ENCODE measurements around the gene TNNT2.

TNNT2 gene

DNA sequence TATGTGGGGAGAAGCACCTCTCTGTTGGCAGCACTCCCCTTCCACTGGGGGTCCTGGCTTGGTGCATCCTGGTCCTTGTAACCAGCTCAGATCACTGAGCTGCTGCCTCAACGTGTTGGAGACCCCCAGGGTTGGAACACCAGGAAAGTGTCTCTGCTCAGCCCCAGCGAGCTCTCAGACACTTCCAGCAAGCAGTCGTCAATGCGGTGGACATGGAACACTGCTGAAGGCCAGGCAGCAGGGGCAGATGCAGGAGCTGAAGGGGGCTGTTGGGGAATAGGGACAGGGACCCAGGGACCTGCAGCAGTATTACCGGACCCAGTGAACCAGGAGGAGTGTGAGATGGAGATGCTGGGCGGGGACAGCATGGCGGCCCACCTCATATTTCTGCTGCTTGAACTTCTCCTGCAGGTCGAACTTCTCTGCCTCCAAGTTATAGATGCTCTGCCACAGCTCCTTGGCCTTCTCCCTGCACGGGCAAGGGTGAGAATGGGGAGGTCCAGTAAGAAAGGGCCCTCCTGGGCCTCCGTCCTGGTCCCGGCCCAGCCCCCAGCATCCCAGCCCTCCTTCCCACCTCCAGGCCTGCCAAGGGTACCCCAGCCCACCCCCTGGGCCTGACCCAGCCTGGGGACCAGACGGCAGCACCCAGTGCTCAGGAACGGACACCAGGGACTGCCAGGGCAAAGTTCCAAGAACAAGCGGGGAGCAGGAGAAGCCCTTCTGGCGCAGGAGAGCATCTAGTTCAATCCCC, 16.4 kb downstream of the TNNT2 start:
- H3K9ac ChIP-seq (ENCODE audit: low read length) = no peak overlapping the region
- H3K4me2 ChIP-seq (ENCODE audit: low read length) = no peak overlapping the region
- no peak overlapping the region for H3K23ac ChIP-seq (ENCODE audit: low read length)
- H3K79me1 ChIP-seq (ENCODE audit: low read length) = no peaks in the 10 kb centered on the region
- H4K8ac ChIP-seq (ENCODE audit: low read depth, low read length) = no peak overlapping the region
- no peak overlapping the region for H3K4ac ChIP-seq (ENCODE audit: low read depth, low read length)
- no peak overlapping the region for H2BK15ac ChIP-seq (replicated peaks; ENCODE audit: low read depth)
- no peaks in the 10 kb centered on the region for H3K4me1 ChIP-seq (ENCODE audit: control insufficient read depth, low read depth, low read length)
- no peaks in the 10 kb centered on the region for H3K36me3 ChIP-seq (ENCODE audit: control insufficient read depth, insufficient read depth, low read length)
- H3K27me3 ChIP-seq (ENCODE audit: insufficient read depth, low read length, poor library complexity) = no peaks in the 10 kb centered on the region
- no peak for DNase-seq
- no peak overlapping the region for H3K18ac ChIP-seq (ENCODE audit: low read length)
- no CpG with 5 or more reads among the region's 15 CpGs for WGBS (ENCODE audit: extremely low coverage, insufficient coverage, low lambda C conversion rate)
- no peaks in the 10 kb centered on the region for H3K79me2 ChIP-seq (ENCODE audit: control insufficient read depth, insufficient read depth, low read length)
- H2BK5ac ChIP-seq (ENCODE audit: low read length) = no peak overlapping the region
- no peak overlapping the region for H4K5ac ChIP-seq (ENCODE audit: low read length)
- no peak overlapping the region for H3K27ac ChIP-seq (ENCODE audit: low read depth, low read length)
- H2AK5ac ChIP-seq (ENCODE audit: low read length) = no peak overlapping the region
- no peak overlapping the region for H3K56ac ChIP-seq (ENCODE audit: low read length)
- no peak overlapping the region for H3K4me3 ChIP-seq (ENCODE audit: low read length)
- no peak overlapping the region for H2BK120ac ChIP-seq (ENCODE audit: low read depth, low read length)

DNA sequence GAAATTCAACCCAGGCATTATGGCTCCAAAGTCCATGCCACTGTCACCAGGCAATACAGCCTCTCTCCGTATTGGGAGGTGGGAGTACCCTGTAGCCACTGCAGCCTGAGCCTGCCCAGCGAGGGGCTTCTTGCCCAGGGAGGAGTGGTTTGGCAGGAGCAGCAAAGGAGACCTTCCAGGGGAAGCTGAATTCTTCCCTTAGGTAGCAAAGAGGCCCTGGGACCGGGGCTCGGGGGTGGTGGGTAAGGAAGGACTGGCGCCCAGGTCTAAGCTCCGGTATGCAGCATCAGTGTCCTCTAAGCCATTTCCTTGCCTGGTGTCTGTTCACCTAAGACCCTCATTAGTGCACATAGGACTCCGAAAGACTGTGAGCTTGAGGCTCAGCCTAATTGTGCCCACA, 17.0 kb downstream of the TNNT2 start:
- Histone ChIP-seq H3K79me2 (ENCODE audit: control insufficient read depth, insufficient read depth, low read length) (no peaks in the 10 kb centered on the region), H3K56ac (ENCODE audit: low read length) (no peak overlapping the region), H3K18ac (ENCODE audit: low read length) (no peak overlapping the region), H3K4ac (ENCODE audit: low read depth, low read length) (no peak overlapping the region), H2BK120ac (ENCODE audit: low read depth, low read length) (no peak overlapping the region), H3K23ac (ENCODE audit: low read length) (no peak overlapping the region), H3K79me1 (ENCODE audit: low read length) (no peaks in the 10 kb centered on the region), H2AK5ac (ENCODE audit: low read length) (no peak overlapping the region), H2BK5ac (ENCODE audit: low read length) (no peak overlapping the region), H3K4me3 (ENCODE audit: low read length) (no peak overlapping the region), H3K4me1 (ENCODE audit: control insufficient read depth, low read depth, low read length) (no peaks in the 10 kb centered on the region), H3K27ac (ENCODE audit: low read depth, low read length) (no peak overlapping the region), H4K5ac (ENCODE audit: low read length) (no peak overlapping the region), H3K9ac (ENCODE audit: low read length) (no peak overlapping the region), H3K36me3 (ENCODE audit: control insufficient read depth, insufficient read depth, low read length) (no peaks in the 10 kb centered on the region), H4K8ac (ENCODE audit: low read depth, low read length) (no peak overlapping the region), H3K4me2 (ENCODE audit: low read length) (no peak overlapping the region), H2BK15ac (replicated peaks; ENCODE audit: low read depth) (no peak overlapping the region), H3K27me3 (ENCODE audit: insufficient read depth, low read length, poor library complexity) (no peaks in the 10 kb centered on the region)
- DNase-seq = no peak
- WGBS (ENCODE audit: extremely low coverage, insufficient coverage, low lambda C conversion rate) = no CpG with 5 or more reads among the region's 7 CpGs

DNA sequence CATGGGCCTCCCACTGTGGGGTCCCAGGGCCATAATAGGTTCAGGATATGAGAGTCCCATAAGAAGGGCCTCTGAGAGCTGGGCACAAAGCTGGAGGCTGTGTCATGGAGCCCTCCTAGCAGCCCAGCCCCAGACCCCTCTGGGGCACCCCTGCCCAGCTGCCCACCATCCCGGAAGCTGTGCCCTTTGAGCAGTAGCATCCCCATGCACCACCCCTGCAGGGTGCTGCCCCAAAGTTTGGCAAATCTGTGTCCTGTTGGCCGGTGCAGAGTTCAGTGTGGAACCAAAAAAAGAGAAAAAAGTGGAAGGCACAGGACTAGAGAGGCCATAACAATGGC, 17.6 kb downstream of the TNNT2 start:
- Histone ChIP-seq H3K36me3 (ENCODE audit: control insufficient read depth, insufficient read depth, low read length) (no peaks in the 10 kb centered on the region), H3K27me3 (ENCODE audit: insufficient read depth, low read length, poor library complexity) (no peaks in the 10 kb centered on the region)
- no CpG with 5 or more reads among the region's 2 CpGs for WGBS (ENCODE audit: extremely low coverage, insufficient coverage, low lambda C conversion rate)

DNA sequence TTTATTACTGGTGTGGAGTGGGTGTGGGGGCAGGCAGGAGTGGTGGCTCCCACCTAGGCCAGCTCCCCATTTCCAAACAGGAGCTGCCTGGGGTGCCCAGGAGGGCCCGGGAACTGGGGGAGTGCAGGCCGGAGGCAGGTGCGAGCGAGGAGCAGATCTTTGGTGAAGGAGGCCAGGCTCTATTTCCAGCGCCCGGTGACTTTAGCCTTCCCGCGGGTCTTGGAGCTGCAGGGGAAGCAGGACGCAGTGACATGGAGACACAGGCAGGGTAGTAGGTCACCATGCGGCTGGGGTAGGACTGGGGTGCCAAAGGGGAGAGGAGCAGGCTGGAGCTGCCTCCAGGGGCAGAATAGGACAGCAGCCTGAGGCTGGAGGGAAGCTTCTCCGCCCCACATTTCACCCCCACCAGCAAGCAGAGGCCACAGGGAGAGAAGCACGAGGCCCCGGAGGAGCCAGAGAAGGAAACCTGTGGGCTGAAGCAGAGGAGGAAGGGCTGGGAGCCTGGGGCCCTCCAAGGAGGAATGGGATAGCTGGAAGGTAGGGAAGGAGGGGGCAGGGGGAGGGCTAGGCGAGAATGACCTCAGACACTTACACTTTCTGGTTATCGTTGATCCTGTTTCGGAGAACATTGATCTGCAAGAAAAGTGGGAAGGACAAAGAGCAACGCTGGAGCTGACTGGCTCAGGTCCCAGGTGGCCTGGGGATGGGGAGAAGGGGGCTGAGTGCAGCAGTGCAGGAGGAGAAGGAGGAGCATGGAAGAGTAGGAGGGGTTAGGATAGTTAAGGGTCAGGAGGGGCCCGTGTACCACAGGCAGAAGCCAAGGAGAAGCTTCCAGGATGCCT, 18.2 kb downstream of the TNNT2 start:
- Histone ChIP-seq H2BK120ac (ENCODE audit: low read depth, low read length) (no peak overlapping the region), H3K36me3 (ENCODE audit: control insufficient read depth, insufficient read depth, low read length) (no peaks in the 10 kb centered on the region), H3K4me2 (ENCODE audit: low read length) (no peak overlapping the region), H2BK15ac (replicated peaks; ENCODE audit: low read depth) (no peak overlapping the region), H3K23ac (ENCODE audit: low read length) (no peak overlapping the region), H3K27ac (ENCODE audit: low read depth, low read length) (no peak overlapping the region), H2BK5ac (ENCODE audit: low read length) (no peak overlapping the region), H3K4ac (ENCODE audit: low read depth, low read length) (no peak overlapping the region), H3K79me2 (ENCODE audit: control insufficient read depth, insufficient read depth, low read length) (no peaks in the 10 kb centered on the region), H3K27me3 (ENCODE audit: insufficient read depth, low read length, poor library complexity) (no peaks in the 10 kb centered on the region), H2AK5ac (ENCODE audit: low read length) (no peak overlapping the region), H3K18ac (ENCODE audit: low read length) (no peak overlapping the region), H3K9ac (ENCODE audit: low read length) (no peak overlapping the region), H4K5ac (ENCODE audit: low read length) (no peak overlapping the region), H4K8ac (ENCODE audit: low read depth, low read length) (no peak overlapping the region), H3K4me3 (ENCODE audit: low read length) (no peak overlapping the region), H3K4me1 (ENCODE audit: control insufficient read depth, low read depth, low read length) (no peaks in the 10 kb centered on the region), H3K56ac (ENCODE audit: low read length) (no peak overlapping the region), H3K79me1 (ENCODE audit: low read length) (no peaks in the 10 kb centered on the region)
- DNase-seq = peak; percentile 51
- WGBS (ENCODE audit: extremely low coverage, insufficient coverage, low lambda C conversion rate) = no CpG with 5 or more reads among the region's 18 CpGs

More for the DNA sequence above, 17.6 kb downstream of the TNNT2 start:
- Histone ChIP-seq H2BK5ac (ENCODE audit: low read length) (no peak overlapping the region), H4K8ac (ENCODE audit: low read depth, low read length) (no peak overlapping the region), H3K23ac (ENCODE audit: low read length) (no peak overlapping the region), H3K18ac (ENCODE audit: low read length) (no peak overlapping the region), H3K4me1 (ENCODE audit: control insufficient read depth, low read depth, low read length) (no peaks in the 10 kb centered on the region), H3K79me2 (ENCODE audit: control insufficient read depth, insufficient read depth, low read length) (no peaks in the 10 kb centered on the region), H2BK15ac (replicated peaks; ENCODE audit: low read depth) (no peak overlapping the region), H3K79me1 (ENCODE audit: low read length) (no peaks in the 10 kb centered on the region), H3K56ac (ENCODE audit: low read length) (no peak overlapping the region), H3K4me3 (ENCODE audit: low read length) (no peak overlapping the region), H3K27ac (ENCODE audit: low read depth, low read length) (no peak overlapping the region), H2AK5ac (ENCODE audit: low read length) (no peak overlapping the region), H3K4me2 (ENCODE audit: low read length) (no peak overlapping the region), H4K5ac (ENCODE audit: low read length) (no peak overlapping the region), H3K9ac (ENCODE audit: low read length) (no peak overlapping the region), H2BK120ac (ENCODE audit: low read depth, low read length) (no peak overlapping the region), H3K4ac (ENCODE audit: low read depth, low read length) (no peak overlapping the region)
- no peak for DNase-seq

DNA sequence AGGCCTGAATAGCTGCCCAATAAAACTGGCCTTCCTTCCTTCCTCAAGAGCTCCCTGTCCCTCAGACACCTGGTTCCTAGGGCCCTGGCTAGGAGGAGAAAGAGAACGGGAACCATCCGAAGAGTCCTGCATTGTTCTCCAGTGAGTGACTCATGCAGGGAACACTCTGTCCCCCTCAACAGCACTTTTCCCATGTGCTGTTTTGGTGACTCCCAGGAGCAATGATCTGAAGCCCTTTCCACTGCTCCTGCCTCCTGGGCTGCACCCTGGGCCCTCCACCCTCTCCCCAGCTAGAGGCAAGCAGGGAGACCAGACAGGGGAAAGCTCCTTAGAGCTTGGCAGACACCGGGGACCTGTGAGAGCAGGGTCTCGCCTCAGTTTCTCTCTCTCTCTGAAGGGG, 18.9 kb downstream of the TNNT2 start:
- H3K56ac ChIP-seq (ENCODE audit: low read length) = no peak overlapping the region
- no peaks in the 10 kb centered on the region for H3K79me2 ChIP-seq (ENCODE audit: control insufficient read depth, insufficient read depth, low read length)
- WGBS (ENCODE audit: extremely low coverage, insufficient coverage, low lambda C conversion rate) = no CpG with 5 or more reads among the region's 4 CpGs
- no peak overlapping the region for H2AK5ac ChIP-seq (ENCODE audit: low read length)
- H2BK120ac ChIP-seq (ENCODE audit: low read depth, low read length) = no peak overlapping the region
- no peaks in the 10 kb centered on the region for H3K4me1 ChIP-seq (ENCODE audit: control insufficient read depth, low read depth, low read length)
- H3K23ac ChIP-seq (ENCODE audit: low read length) = no peak overlapping the region
- no peak overlapping the region for H3K4ac ChIP-seq (ENCODE audit: low read depth, low read length)
- no peak overlapping the region for H3K4me3 ChIP-seq (ENCODE audit: low read length)
- H3K27me3 ChIP-seq (ENCODE audit: insufficient read depth, low read length, poor library complexity) = no peaks in the 10 kb centered on the region
- H3K36me3 ChIP-seq (ENCODE audit: control insufficient read depth, insufficient read depth, low read length) = no peaks in the 10 kb centered on the region
- no peak overlapping the region for H4K8ac ChIP-seq (ENCODE audit: low read depth, low read length)
- H3K9ac ChIP-seq (ENCODE audit: low read length) = no peak overlapping the region
- H3K79me1 ChIP-seq (ENCODE audit: low read length) = no peaks in the 10 kb centered on the region
- peak; percentile 60 for DNase-seq
- H4K5ac ChIP-seq (ENCODE audit: low read length) = no peak overlapping the region
- no peak overlapping the region for H2BK15ac ChIP-seq (replicated peaks; ENCODE audit: low read depth)
- no peak overlapping the region for H2BK5ac ChIP-seq (ENCODE audit: low read length)
- no peak overlapping the region for H3K27ac ChIP-seq (ENCODE audit: low read depth, low read length)
- no peak overlapping the region for H3K4me2 ChIP-seq (ENCODE audit: low read length)
- H3K18ac ChIP-seq (ENCODE audit: low read length) = no peak overlapping the region
